SK-N-SH treated with all-trans-retinoic acid at 6 μM for 48 hours (cell line): ENCODE results near the gene NEURL1.

Source experiments
- ATAC-seq: fragments of 200-7000 bp; cut with Tn5 transposase; 3 replicates; pipeline ENCODE4 v1.9.1; 2020; ENCODE audit warnings: mild to moderate bottlenecking, moderate library complexity
- ARNTL ChIP-seq: fragments of 450-650 bp; formaldehyde crosslinking; IDR thresholded peaks from 2 replicates; pipeline ENCODE4 v1.5.0; 2020; ENCODE audit warnings: low read depth, mild to moderate bottlenecking, moderate library complexity, borderline replicate concordance
- CREB5 ChIP-seq: fragments of 250-450 bp; sonication (Bioruptor Pico); IDR thresholded peaks from 2 replicates; pipeline ENCODE4 v1.5.1; 2020; ENCODE audit warnings: low read depth, mild to moderate bottlenecking, moderate library complexity
- CSDC2 ChIP-seq: fragments of 250-450 bp; sonication (Bioruptor Pico); IDR thresholded peaks from 2 replicates; pipeline ENCODE4 v1.5.0; 2020; ENCODE audit warnings: mild to moderate bottlenecking, moderate library complexity
- CSRNP3 ChIP-seq: fragments of 250-450 bp; sonication (Bioruptor Pico); IDR thresholded peaks from 2 replicates; pipeline ENCODE4 v1.5.1; 2021; ENCODE audit warnings: mild to moderate bottlenecking, moderate library complexity
- ESRRG ChIP-seq: fragments of 250-450 bp; sonication (Bioruptor Pico); IDR thresholded peaks from 2 replicates; pipeline ENCODE4 v1.6.1; 2021; ENCODE audit warnings: mild to moderate bottlenecking
- GLIS3 ChIP-seq: fragments of 250-450 bp; sonication (Bioruptor Pico); IDR thresholded peaks from 2 replicates; pipeline ENCODE4 v1.5.0; 2020; ENCODE audit warnings: mild to moderate bottlenecking, moderate library complexity
- ISL1 ChIP-seq: fragments of 250-450 bp; sonication (Bioruptor Pico); IDR thresholded peaks from 2 replicates; pipeline ENCODE4 v2.1.2; 2022; ENCODE audit warnings: mild to moderate bottlenecking, moderate library complexity
- OSR1 ChIP-seq: fragments of 250-450 bp; sonication (Bioruptor Pico); IDR thresholded peaks from 2 replicates; pipeline ENCODE4 v1.8.0; 2022; ENCODE audit warnings: moderate library complexity, mild to moderate bottlenecking, inconsistent platforms
- POU6F1 ChIP-seq: fragments of 250-450 bp; sonication (Bioruptor Pico); IDR thresholded peaks from 2 replicates; pipeline ENCODE4 v1.8.0; 2021; ENCODE audit warnings: low read depth, mild to moderate bottlenecking, moderate library complexity, borderline replicate concordance
- RARB ChIP-seq: fragments of 250-450 bp; sonication (Bioruptor Pico); IDR thresholded peaks from 2 replicates; pipeline ENCODE4 v1.8.0; 2021; ENCODE audit warnings: mild to moderate bottlenecking, moderate library complexity
- SNAI2 ChIP-seq: fragments of 250-450 bp; sonication (Bioruptor Pico); IDR thresholded peaks from 2 replicates; pipeline ENCODE4 v1.5.0; 2020; ENCODE audit warnings: mild to moderate bottlenecking, moderate library complexity
- TCF4 ChIP-seq: fragments of 250-450 bp; sonication (Bioruptor Pico); IDR thresholded peaks from 2 replicates; pipeline ENCODE4 v1.8.0; 2021; ENCODE audit warnings: mild to moderate bottlenecking, moderate library complexity, borderline replicate concordance
- TOX ChIP-seq: fragments of 250-450 bp; sonication (Bioruptor Pico); IDR thresholded peaks from 2 replicates; pipeline ENCODE4 v1.8.0; 2021; ENCODE audit warnings: mild to moderate bottlenecking, moderate library complexity, borderline replicate concordance
- TSHZ2 ChIP-seq: fragments of 250-450 bp; sonication (Bioruptor Pico); IDR thresholded peaks from 2 replicates; pipeline ENCODE4 v1.5.0; 2020; ENCODE audit warnings: mild to moderate bottlenecking, moderate library complexity
- ZFP3 ChIP-seq: fragments of 250-450 bp; sonication (Bioruptor Pico); IDR thresholded peaks from 2 replicates; pipeline ENCODE4 v1.5.0; 2020; ENCODE audit warnings: mild to moderate bottlenecking, moderate library complexity
- ZFP30 ChIP-seq: fragments of 450-650 bp; formaldehyde crosslinking; IDR thresholded peaks from 2 replicates; pipeline ENCODE4 v1.5.0; 2022; ENCODE audit warnings: mild to moderate bottlenecking, moderate library complexity
- ZNF70 ChIP-seq: fragments of 450-650 bp; formaldehyde crosslinking; IDR thresholded peaks from 2 replicates; pipeline ENCODE4 v1.5.0; 2020; ENCODE audit warnings: mild to moderate bottlenecking, moderate library complexity
- ZNF8 ChIP-seq: fragments of 450-650 bp; formaldehyde crosslinking; IDR thresholded peaks from 2 replicates; pipeline ENCODE4 v1.5.0; 2020; ENCODE audit warnings: mild to moderate bottlenecking, moderate library complexity

Gene NEURL1

GRCh38 chr10:103491729-103492364 is 1.7 kb upstream of the NEURL1 start (continued):
- TF ChIP-seq CSDC2 (no peak), ZNF8 (no peak), SNAI2 (no peak), ZFP3 (0 out of 2 replicates have a peak, but pooled peaks have one; percentile 58), ESRRG (CRISPR knock-in tag) (no peak), ZNF70 (CRISPR knock-in tag) (no peak), TCF4 (CRISPR knock-in tag) (peak; percentile 81; the same call in 1 of the 2 replicates), GLIS3 (no peak), TOX (CRISPR knock-in tag) (0 out of 2 replicates have a peak, but pooled peaks have one; percentile 23), ARNTL (CRISPR knock-in tag) (no peak)

- TF ChIP-seq TSHZ2: no peak
- no peak for TF ChIP-seq RARB
- no peak for TF ChIP-seq ZNF8
- TF ChIP-seq TOX (CRISPR knock-in tag): no peak
- no peak for TF ChIP-seq POU6F1 (CRISPR knock-in tag)
- no peak for TF ChIP-seq CSRNP3 (CRISPR knock-in tag)
- TF ChIP-seq CREB5 (CRISPR knock-in tag): no peak
- TF ChIP-seq ARNTL (CRISPR knock-in tag): no peak
- no peak for TF ChIP-seq ZNF70 (CRISPR knock-in tag)
- TF ChIP-seq OSR1: no peak
- ATAC-seq: no peak
Observed at GRCh38 chr10:103492655-103493261, 747 bp upstream of the NEURL1 start.

- TF ChIP-seq ZFP30 (CRISPR knock-in tag): no peak
- no peak for TF ChIP-seq ISL1 (CRISPR knock-in tag)
- no peak for TF ChIP-seq POU6F1 (CRISPR knock-in tag)
- TF ChIP-seq TOX (CRISPR knock-in tag): no peak
- TF ChIP-seq CREB5 (CRISPR knock-in tag): no peak
- TF ChIP-seq ARNTL (CRISPR knock-in tag): no peak
- no peak for TF ChIP-seq TSHZ2
- TF ChIP-seq TCF4 (CRISPR knock-in tag): no peak
- no peak for TF ChIP-seq ESRRG (CRISPR knock-in tag)
- TF ChIP-seq CSRNP3 (CRISPR knock-in tag): no peak
- TF ChIP-seq ZFP3: no peak
- ATAC-seq: no peak
Observed at GRCh38 chr10:103493916-103494877, 692 bp downstream of the NEURL1 start.
